ENCODE results near the gene ELAPOR1. TPM values are rescaled to one million over a fixed set of nuclear protein-coding genes. Genes with fewer than 3 reads are reported as not detected.
"Not testable (repeated sequence)": the region's sequence is repeated elsewhere in the genome, so short reads cannot be mapped to it uniquely, and the experiment has no call there.

Gene ELAPOR1
- total RNA-seq, 3 donors from 2014 or later = 0.64 to 220 (median 202) TPM

DNA sequence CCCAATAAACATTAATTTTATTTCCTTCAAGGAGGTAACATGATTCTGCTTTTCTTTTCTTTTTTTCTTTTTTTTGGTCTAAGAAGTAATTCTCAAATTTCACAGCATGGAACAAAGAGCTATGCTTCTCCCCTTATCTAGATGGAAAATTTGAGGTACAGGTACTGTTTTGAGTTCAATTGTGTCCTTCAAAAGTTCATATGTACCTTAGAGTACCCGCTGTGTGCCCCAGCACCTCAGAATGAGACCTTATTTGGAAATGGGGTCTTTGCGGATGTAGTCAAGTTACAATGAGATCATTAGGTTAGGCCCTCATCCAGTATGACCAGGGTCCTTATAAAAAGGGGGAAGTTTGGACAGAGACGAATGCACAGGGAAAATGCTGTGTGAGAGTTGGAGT lies 22.0 kb downstream of the ELAPOR1 start:
- DNase-seq (ENCODE audit: low spot score in 2 of 2) = no peak
- Histone ChIP-seq H3K27ac (no peak overlapping the region), H3K4me3 (no peak overlapping the region), H3K9me3 (no peaks in the 10 kb centered on the region), H3K4me1 (peaks cover 5% of the 10 kb centered on the region in 2 donors), H3K27me3 (no peaks in the 10 kb centered on the region), H3K36me3 (no peaks in the 10 kb centered on the region)
- intact Hi-C loops (cut with DNase I; ENCODE audit: low total_unique reads) = no loop called here
- TF ChIP-seq POLR2A (IDR thresholded peaks at IDR 0.05) (no peak), CTCF (IDR thresholded peaks at IDR 0.05) (no peak), POLR2AphosphoS5 (IDR thresholded peaks at IDR 0.05) (no peak)

DNA sequence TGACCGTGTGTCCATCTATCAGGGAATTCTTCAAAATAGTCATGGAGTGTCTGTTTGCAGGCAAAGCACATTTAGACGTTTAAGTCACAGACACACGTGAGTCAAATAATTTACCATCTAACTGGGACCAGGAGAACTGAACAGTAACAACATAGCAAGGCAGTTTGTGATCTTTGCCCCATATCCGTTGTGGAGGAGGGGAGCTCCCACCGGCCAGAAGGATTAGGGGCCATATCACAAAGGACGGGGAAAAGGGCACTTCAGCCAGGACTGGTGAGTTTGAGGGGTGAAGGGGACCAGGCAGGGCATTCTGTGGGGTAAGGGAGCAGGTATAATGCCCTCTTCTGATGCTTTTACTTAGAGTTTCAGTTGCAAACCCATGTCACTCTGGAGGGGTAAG lies 22.9 kb downstream of the ELAPOR1 start:
- peaks cover 5% of the 10 kb centered on the region in 2 donors for H3K4me1 ChIP-seq
- no peak for DNase-seq (ENCODE audit: low spot score in 2 of 2)
- H3K27me3 ChIP-seq = no peaks in the 10 kb centered on the region
- intact Hi-C loops (cut with DNase I; ENCODE audit: low total_unique reads) = no loop called here
- no peaks in the 10 kb centered on the region for H3K36me3 ChIP-seq
- H3K9me3 ChIP-seq = no peaks in the 10 kb centered on the region
- no peak overlapping the region for H3K27ac ChIP-seq
- no peak overlapping the region for H3K4me3 ChIP-seq
- TF ChIP-seq POLR2AphosphoS5 (IDR thresholded peaks at IDR 0.05) (no peak), CTCF (IDR thresholded peaks at IDR 0.05) (no peak), POLR2A (IDR thresholded peaks at IDR 0.05) (no peak)

DNA sequence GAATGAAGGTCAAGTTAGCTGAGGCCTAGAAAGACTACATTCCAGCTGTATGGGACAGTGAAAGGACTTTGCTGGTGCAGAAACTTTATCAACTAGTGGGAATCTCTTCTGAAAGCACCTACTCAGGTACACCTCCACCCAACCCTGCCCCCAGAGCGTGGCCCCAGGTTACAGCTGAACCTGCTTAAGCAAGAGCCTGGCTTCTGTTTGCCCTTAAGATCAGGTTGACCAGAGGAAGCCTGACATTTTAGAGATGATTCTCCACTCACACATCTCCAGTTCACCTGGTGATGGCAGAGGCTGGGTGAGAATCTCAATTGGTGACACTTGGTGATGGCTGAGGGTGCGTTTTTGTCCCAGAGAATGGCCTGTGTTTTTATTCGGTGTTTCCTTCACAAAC lies 24.0 kb downstream of the ELAPOR1 start:
- H3K9me3 ChIP-seq = no peaks in the 10 kb centered on the region
- H3K36me3 ChIP-seq = no peaks in the 10 kb centered on the region
- no peak overlapping the region for H3K4me3 ChIP-seq
- peak overlapping the region; percentile 30 to 73 for H3K27ac ChIP-seq
- TF ChIP-seq POLR2A (IDR thresholded peaks at IDR 0.05) (no peak), CTCF (IDR thresholded peaks at IDR 0.05) (no peak), POLR2AphosphoS5 (IDR thresholded peaks at IDR 0.05) (no peak)
- H3K27me3 ChIP-seq = no peaks in the 10 kb centered on the region
- H3K4me1 ChIP-seq = peaks cover 5% of the 10 kb centered on the region in 2 donors
- DNase-seq (ENCODE audit: low spot score in 2 of 2) = no peak
- intact Hi-C loops (cut with DNase I; ENCODE audit: low total_unique reads) = no loop called here

DNA sequence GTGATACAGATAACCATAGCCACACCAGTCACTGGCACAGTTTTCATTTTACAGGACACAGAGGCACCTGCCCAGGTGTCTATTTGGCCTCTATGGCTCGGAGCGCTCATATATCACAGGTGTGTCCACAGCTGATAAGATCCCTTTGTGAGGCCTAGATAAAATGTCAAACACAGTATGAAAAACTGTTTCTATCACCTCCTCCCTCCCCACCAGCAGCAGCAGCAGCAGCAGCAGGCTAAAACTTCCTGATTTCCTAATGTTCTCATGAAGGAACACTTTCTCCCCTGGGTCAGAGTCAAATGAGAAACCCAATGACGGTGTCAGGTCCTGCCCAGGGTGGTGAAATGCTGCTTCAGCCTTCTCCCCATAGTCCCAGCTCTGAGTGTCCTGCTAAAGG lies 24.4 kb downstream of the ELAPOR1 start:
- H3K4me3 ChIP-seq = no peak overlapping the region
- DNase-seq (ENCODE audit: low spot score in 2 of 2) = no peak
- intact Hi-C loops (cut with DNase I; ENCODE audit: low total_unique reads) = no loop called here

DNA sequence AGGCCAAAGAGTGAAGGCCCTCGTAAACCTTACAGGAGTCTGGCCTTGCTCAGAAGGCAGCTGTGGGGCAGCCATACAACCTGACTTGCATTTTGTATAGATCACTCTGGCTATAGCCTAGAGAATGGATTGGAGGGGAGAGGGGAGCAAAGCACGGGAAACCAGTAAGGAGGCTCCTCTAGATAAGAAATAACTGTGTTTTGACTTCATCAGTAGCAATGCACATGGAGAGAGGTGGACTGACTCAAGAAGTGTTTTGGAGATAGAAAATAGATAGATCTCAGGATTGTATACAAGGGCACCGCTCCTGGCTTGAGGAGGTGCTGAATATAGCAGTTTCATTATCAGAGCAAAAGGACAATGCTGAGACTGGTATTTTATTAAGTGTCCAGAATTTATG lies 26.5 kb downstream of the ELAPOR1 start:
- intact Hi-C loops (cut with DNase I; ENCODE audit: low total_unique reads) = no loop called here
- Histone ChIP-seq H3K36me3 (no peaks in the 10 kb centered on the region), H3K27me3 (no peaks in the 10 kb centered on the region), H3K4me3 (no peak overlapping the region), H3K27ac (no peak overlapping the region), H3K9me3 (no peaks in the 10 kb centered on the region), H3K4me1 (no peaks in the 10 kb centered on the region)
- no peak for TF ChIP-seq POLR2A (IDR thresholded peaks at IDR 0.05)
- DNase-seq (ENCODE audit: low spot score in 2 of 2) = no peak

More for the DNA sequence above, 24.4 kb downstream of the ELAPOR1 start:
- Histone ChIP-seq H3K27me3 (no peaks in the 10 kb centered on the region), H3K36me3 (no peaks in the 10 kb centered on the region), H3K27ac (peak overlapping the region; percentile 30 to 73), H3K4me1 (peaks cover 5% of the 10 kb centered on the region in 2 donors), H3K9me3 (no peaks in the 10 kb centered on the region)
- no peak for TF ChIP-seq POLR2AphosphoS5 (IDR thresholded peaks at IDR 0.05)
- no peak for TF ChIP-seq CTCF (IDR thresholded peaks at IDR 0.05)
- TF ChIP-seq POLR2A (IDR thresholded peaks at IDR 0.05) = no peak

- Histone ChIP-seq H3K9me3 (no peaks in the 10 kb centered on the region), H3K4me1 (no peaks in the 10 kb centered on the region), H3K36me3 (no peaks in the 10 kb centered on the region), H3K27ac (no peak overlapping the region), H3K4me3 (no peak overlapping the region), H3K27me3 (no peaks in the 10 kb centered on the region)
- intact Hi-C loops (cut with DNase I; ENCODE audit: low total_unique reads) = no loop called here
- DNase-seq (ENCODE audit: low spot score in 2 of 2) = no peak
- no peak for TF ChIP-seq POLR2A (IDR thresholded peaks at IDR 0.05)
- no peak for TF ChIP-seq CTCF (IDR thresholded peaks at IDR 0.05)
Observed at GRCh38 chr1:109142260-109142659, 28.3 kb downstream of the ELAPOR1 start.

- H3K9me3 ChIP-seq; H3K27ac ChIP-seq; DNase-seq (ENCODE audit: low spot score in 2 of 2); H3K27me3 ChIP-seq; intact Hi-C loops (cut with DNase I; ENCODE audit: low total_unique reads); H3K4me1 ChIP-seq; H3K4me3 ChIP-seq; H3K36me3 ChIP-seq: not testable (repeated sequence)
Observed at GRCh38 chr1:109142725-109143124, 28.8 kb downstream of the ELAPOR1 start.

Data from breast epithelium (tissue), 4 donors.